ENCODE measurements around the gene BCL11B.
A peak's percentile ranks its signal among the peaks of the same experiment; 100 is the strongest.

BCL11B gene

DNA sequence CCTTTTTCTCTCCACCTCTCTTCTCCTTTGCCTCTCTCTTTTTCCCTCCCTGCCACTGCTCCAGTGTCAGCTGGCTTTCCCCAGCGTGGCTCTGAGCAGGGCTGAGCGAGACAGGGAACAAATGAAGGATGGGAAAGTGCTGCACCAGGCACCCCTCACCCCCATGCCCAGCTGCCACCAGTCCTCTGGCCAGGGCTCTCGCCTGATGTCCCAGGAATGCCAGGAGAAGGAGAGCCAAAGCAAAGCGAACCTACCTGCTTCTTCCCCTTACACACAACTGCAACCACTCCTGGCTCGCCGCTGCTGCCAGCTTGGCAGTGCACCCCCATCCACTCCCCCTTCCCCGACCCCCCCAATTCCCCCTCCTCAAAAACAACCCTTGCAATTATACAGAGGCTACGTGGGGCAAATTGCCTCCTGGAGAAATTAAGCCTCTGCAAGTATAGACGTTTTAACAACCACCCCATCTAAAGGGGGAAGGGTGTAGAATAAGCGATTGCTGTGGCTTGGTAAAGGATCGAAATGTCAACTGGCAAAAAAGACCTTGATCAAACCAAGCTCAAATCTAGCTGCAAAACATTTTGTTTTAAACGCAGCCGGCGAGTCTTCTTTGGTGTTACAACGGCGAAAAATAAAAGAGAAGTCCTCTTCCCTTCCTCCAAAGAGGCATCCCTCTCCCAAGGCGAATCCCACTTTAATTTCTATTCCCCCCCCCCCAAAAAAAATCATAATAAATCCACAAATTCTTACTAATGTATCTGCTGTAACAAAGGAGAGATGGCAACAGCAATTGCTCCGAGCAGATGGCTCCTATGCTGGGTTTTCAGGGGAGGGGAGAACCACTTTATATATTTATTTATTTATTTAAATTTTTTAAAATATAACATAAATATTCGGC is 2.9 kb downstream of the BCL11B start:
- Histone ChIP-seq H3K36me3 (ENCODE audit: control insufficient read depth in 1 of 2, insufficient read depth in 2 of 2, low read depth in 1 of 2, low read length in 2 of 2) (no peaks in the 10 kb centered on the region), H3K27me3 (ENCODE audit: control insufficient read depth in 1 of 2, insufficient read depth in 1 of 2, low read length in 2 of 2) (peaks cover 71 to 75% of the 10 kb centered on the region in 2 experiments), H3K4me2 (ENCODE audit: low read length, poor library complexity, severe bottlenecking) (no peak overlapping the region), H3K79me1 (replicated peaks; ENCODE audit: low read length, poor library complexity, severe bottlenecking) (no peaks in the 10 kb centered on the region), H2BK12ac (ENCODE audit: low read length in 2 of 2) (no peak overlapping the region), H3K14ac (ENCODE audit: low read length in 2 of 2) (peak overlapping the region in 1 of 2 experiments; percentile 55), H2BK120ac (ENCODE audit: low read depth, low read length) (no peak overlapping the region), H4K8ac (ENCODE audit: low read length) (no peak overlapping the region), H2BK5ac (ENCODE audit: low read depth, low read length, poor library complexity, severe bottlenecking) (no peak overlapping the region), H2AFZ (ENCODE audit: low read depth, low read length) (no peak overlapping the region), H4K91ac (ENCODE audit: low read length) (no peak overlapping the region), H3K9me3 (ENCODE audit: control insufficient read depth, low read length) (no peaks in the 10 kb centered on the region), H3K9ac (ENCODE audit: low read length) (no peak overlapping the region), H3K4me3 (ENCODE audit: insufficient read depth in 1 of 2, low read depth in 1 of 2, low read length in 2 of 2) (no peak overlapping the region), H2BK15ac (ENCODE audit: low read depth, poor library complexity, severe bottlenecking) (no peak overlapping the region), H3K23ac (ENCODE audit: low read length in 2 of 2) (no peak overlapping the region), H3K4me1 (ENCODE audit: control insufficient read depth, insufficient read depth, low read depth, low read length) (peaks cover 30% of the 10 kb centered on the region), H3K18ac (ENCODE audit: low read depth in 1 of 2, low read length in 2 of 2) (no peak overlapping the region), H2AK5ac (ENCODE audit: low read length, severe bottlenecking) (no peak overlapping the region), H3K27ac (ENCODE audit: low read length, poor library complexity, severe bottlenecking) (no peak overlapping the region), H3K4ac (ENCODE audit: low read depth in 1 of 2, low read length in 2 of 2) (no peak overlapping the region)
- WGBS = 2% methylated on average over 13 of the region's 19 CpGs
- DNase-seq = no peak

DNA sequence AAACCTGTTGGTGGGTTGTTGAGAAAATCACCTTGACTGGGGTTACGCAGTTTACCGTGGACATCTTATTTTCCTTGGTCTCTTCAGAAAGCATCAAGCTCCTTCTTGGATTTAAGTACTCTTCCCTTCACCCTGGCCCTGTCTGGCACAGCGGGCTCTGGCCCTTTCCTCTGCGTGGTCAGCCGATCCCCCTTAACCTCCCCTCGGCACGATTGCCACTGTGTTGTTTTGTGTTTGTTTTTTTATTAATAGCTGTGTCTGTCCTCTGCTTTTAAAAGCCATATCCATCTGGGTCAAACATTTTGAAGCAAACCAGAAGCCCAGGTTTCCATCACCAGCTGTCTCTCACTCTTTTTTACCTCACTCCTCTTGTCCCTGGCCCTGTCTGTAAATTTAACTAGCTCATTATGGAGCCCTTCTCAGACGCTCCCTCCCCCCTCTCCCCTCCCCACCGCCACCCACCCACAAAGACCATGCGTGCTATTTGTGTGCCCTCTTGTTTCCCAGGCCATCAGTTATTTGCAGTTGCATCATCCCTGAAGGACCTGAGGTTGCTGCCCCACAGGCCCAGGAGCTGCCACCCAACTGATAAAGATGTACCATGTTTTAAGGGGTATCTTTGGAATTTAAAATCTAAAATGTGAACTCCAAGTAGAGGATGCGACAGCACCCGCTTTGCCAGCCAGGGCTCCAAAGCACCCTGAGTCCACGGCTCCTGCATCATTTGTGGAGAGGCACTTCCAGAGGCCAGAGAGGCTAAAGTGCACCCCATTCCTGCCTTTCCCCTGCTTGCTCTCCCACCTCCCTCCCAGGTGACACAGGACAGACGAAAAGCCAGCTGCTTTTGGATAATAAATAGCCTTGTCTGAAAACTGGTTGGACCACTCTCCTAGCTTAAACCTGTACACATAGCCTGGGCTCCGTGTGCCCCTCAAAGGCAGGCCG is 3.9 kb downstream of the BCL11B start:
- H2BK5ac ChIP-seq (ENCODE audit: low read depth, low read length, poor library complexity, severe bottlenecking) = no peak overlapping the region
- H3K18ac ChIP-seq (ENCODE audit: low read depth in 1 of 2, low read length in 2 of 2) = no peak overlapping the region
- H3K36me3 ChIP-seq (ENCODE audit: control insufficient read depth in 1 of 2, insufficient read depth in 2 of 2, low read depth in 1 of 2, low read length in 2 of 2) = no peaks in the 10 kb centered on the region
- H3K4me1 ChIP-seq (ENCODE audit: control insufficient read depth, insufficient read depth, low read depth, low read length) = peaks cover 22% of the 10 kb centered on the region
- H2BK12ac ChIP-seq (ENCODE audit: low read length in 2 of 2) = no peak overlapping the region
- no peak overlapping the region for H3K9ac ChIP-seq (ENCODE audit: low read length)
- no peak overlapping the region for H2BK120ac ChIP-seq (ENCODE audit: low read depth, low read length)
- no peak overlapping the region for H3K23ac ChIP-seq (ENCODE audit: low read length in 2 of 2)
- H3K79me1 ChIP-seq (replicated peaks; ENCODE audit: low read length, poor library complexity, severe bottlenecking) = no peaks in the 10 kb centered on the region
- no peak overlapping the region for H4K8ac ChIP-seq (ENCODE audit: low read length)
- H3K4me3 ChIP-seq (ENCODE audit: insufficient read depth in 1 of 2, low read depth in 1 of 2, low read length in 2 of 2) = no peak overlapping the region
- no peak overlapping the region for H2AFZ ChIP-seq (ENCODE audit: low read depth, low read length)
- peaks cover 62 to 76% of the 10 kb centered on the region in 2 experiments for H3K27me3 ChIP-seq (ENCODE audit: control insufficient read depth in 1 of 2, insufficient read depth in 1 of 2, low read length in 2 of 2)
- H3K4me2 ChIP-seq (ENCODE audit: low read length, poor library complexity, severe bottlenecking) = no peak overlapping the region
- no peak overlapping the region for H2BK15ac ChIP-seq (ENCODE audit: low read depth, poor library complexity, severe bottlenecking)
- 33% methylated on average over 11 of the region's 16 CpGs for WGBS
- no peak overlapping the region for H4K91ac ChIP-seq (ENCODE audit: low read length)
- H3K14ac ChIP-seq (ENCODE audit: low read length in 2 of 2) = no peak overlapping the region
- no peaks in the 10 kb centered on the region for H3K9me3 ChIP-seq (ENCODE audit: control insufficient read depth, low read length)
- no peak for DNase-seq
- no peak overlapping the region for H3K27ac ChIP-seq (ENCODE audit: low read length, poor library complexity, severe bottlenecking)
- H2AK5ac ChIP-seq (ENCODE audit: low read length, severe bottlenecking) = no peak overlapping the region
- H3K4ac ChIP-seq (ENCODE audit: low read depth in 1 of 2, low read length in 2 of 2) = no peak overlapping the region

DNA sequence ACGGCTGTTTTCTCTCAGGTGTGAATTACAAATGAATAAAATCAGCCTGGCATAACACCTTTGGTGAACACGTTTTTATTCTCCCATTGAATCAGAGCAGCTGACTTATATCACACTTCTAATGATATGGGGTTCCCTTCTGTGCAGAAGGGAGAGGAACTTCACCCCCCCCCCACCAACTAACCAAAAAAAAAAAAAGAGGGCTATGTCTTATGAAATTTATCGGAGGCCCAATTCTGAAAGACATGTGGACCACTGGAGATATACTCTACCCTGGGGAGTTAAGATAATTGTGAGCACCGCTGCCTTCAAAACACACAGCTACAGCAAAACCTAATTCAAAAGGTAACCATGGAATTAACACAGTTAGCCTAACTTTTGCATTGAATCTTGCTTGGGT is 4.6 kb downstream of the BCL11B start:
- Histone ChIP-seq H4K8ac (ENCODE audit: low read length) (no peak overlapping the region), H2BK5ac (ENCODE audit: low read depth, low read length, poor library complexity, severe bottlenecking) (no peak overlapping the region), H3K4me2 (ENCODE audit: low read length, poor library complexity, severe bottlenecking) (no peak overlapping the region), H2AFZ (ENCODE audit: low read depth, low read length) (no peak overlapping the region), H2BK120ac (ENCODE audit: low read depth, low read length) (no peak overlapping the region), H3K79me1 (replicated peaks; ENCODE audit: low read length, poor library complexity, severe bottlenecking) (no peaks in the 10 kb centered on the region), H3K14ac (ENCODE audit: low read length in 2 of 2) (no peak overlapping the region), H3K23ac (ENCODE audit: low read length in 2 of 2) (no peak overlapping the region), H3K4ac (ENCODE audit: low read depth in 1 of 2, low read length in 2 of 2) (no peak overlapping the region), H3K4me1 (ENCODE audit: control insufficient read depth, insufficient read depth, low read depth, low read length) (peaks cover 17% of the 10 kb centered on the region), H3K4me3 (ENCODE audit: insufficient read depth in 1 of 2, low read depth in 1 of 2, low read length in 2 of 2) (no peak overlapping the region), H3K9me3 (ENCODE audit: control insufficient read depth, low read length) (no peaks in the 10 kb centered on the region), H3K18ac (ENCODE audit: low read depth in 1 of 2, low read length in 2 of 2) (no peak overlapping the region), H2AK5ac (ENCODE audit: low read length, severe bottlenecking) (no peak overlapping the region), H3K27me3 (ENCODE audit: control insufficient read depth in 1 of 2, insufficient read depth in 1 of 2, low read length in 2 of 2) (peaks cover 54 to 76% of the 10 kb centered on the region in 2 experiments), H3K27ac (ENCODE audit: low read length, poor library complexity, severe bottlenecking) (no peak overlapping the region), H4K91ac (ENCODE audit: low read length) (no peak overlapping the region), H3K36me3 (ENCODE audit: control insufficient read depth in 1 of 2, insufficient read depth in 2 of 2, low read depth in 1 of 2, low read length in 2 of 2) (no peaks in the 10 kb centered on the region), H2BK15ac (ENCODE audit: low read depth, poor library complexity, severe bottlenecking) (no peak overlapping the region), H3K9ac (ENCODE audit: low read length) (no peak overlapping the region), H2BK12ac (ENCODE audit: low read length in 2 of 2) (no peak overlapping the region)
- no peak for DNase-seq
- 63% methylated on average over 2 of the region's 4 CpGs for WGBS

Measured in mesenchymal stem cell (in vitro differentiated cells and primary cell).